Esophagus (tissue), 2 donors: ENCODE measurements around the gene BPIFB3. TPM values are rescaled to one million over a fixed set of nuclear protein-coding genes. Genes with fewer than 3 reads are reported as not detected.

Experiments used
- H3K27ac ChIP-seq, 2 donors: one replicate each; pipeline ENCODE4 v1.5.1; 2013; ENCODE audit warnings: low read depth in 2 of 2, mild to moderate bottlenecking in 2 of 2, inconsistent platforms in 1 of 2, low read length in 1 of 2, moderate library complexity in 1 of 2
- H3K27me3 ChIP-seq, 2 donors: one replicate each; pipeline ENCODE4 v1.6.1; 2013; ENCODE audit warnings: low read length in 2 of 2, control low read depth in 1 of 2, mild to moderate bottlenecking in 1 of 2; ENCODE audit not compliant: insufficient read depth in 2 of 2, control insufficient read depth in 1 of 2
- H3K36me3 ChIP-seq, 2 donors: one replicate each; pipeline ENCODE4 v1.6.1; 2013; ENCODE audit warnings: low read length in 1 of 2; ENCODE audit not compliant: control insufficient read depth in 2 of 2, insufficient read depth in 2 of 2
- H3K4me1 ChIP-seq, 2 donors: one replicate each; pipeline ENCODE4 v1.6.1; 2013; ENCODE audit warnings: low read length in 1 of 2; ENCODE audit not compliant: control insufficient read depth in 2 of 2, insufficient read depth in 2 of 2
- H3K4me3 ChIP-seq, 2 donors: one replicate each; pipeline ENCODE4 v1.5.1; 2013; ENCODE audit warnings: low read length in 2 of 2, mild to moderate bottlenecking in 2 of 2, low read depth in 1 of 2, moderate library complexity in 1 of 2
- H3K9me3 ChIP-seq, 2 donors: one replicate each; pipeline ENCODE4 v1.6.1; 2013; ENCODE audit warnings: mild to moderate bottlenecking in 2 of 2, low read depth in 1 of 2, low read length in 1 of 2, moderate library complexity in 1 of 2; ENCODE audit not compliant: control insufficient read depth in 2 of 2, insufficient read depth in 1 of 2
- WGBS, 2 donors: extraction: QIAGEN DNeasy Blood & Tissue Kit; methylation state at CpG; one replicate each; pipeline ENCODE4 v1.1.7; 2013; 5-methylcytosine and 5-hydroxymethylcytosine counted together
- polyA plus RNA-seq, 2 donors: library from polyadenylated mRNA; stranded (reverse); fragments of 200-250 nt; gene quantifications; one replicate each; pipeline ENCODE4 v1.2.3, GENCODE V29; 2013
- donor health status: healthy with polysubstance abuse.
- donor health status: Bipolar disorder and iron deficiency.

BPIFB3 gene
- polyA plus RNA-seq, 2 donors = not detected

GRCh38 chr20:33082546-33082945 is 28.8 kb downstream of the BPIFB3 start:
- no peaks in the 10 kb centered on the region for H3K36me3 ChIP-seq
- no peak overlapping the region for H3K27ac ChIP-seq
- H3K4me3 ChIP-seq = no peak overlapping the region
- peaks cover 0 to 2% of the 10 kb centered on the region in 2 donors for H3K27me3 ChIP-seq
- H3K4me1 ChIP-seq = peaks cover 0 to 3% of the 10 kb centered on the region in 2 donors
- H3K9me3 ChIP-seq = no peaks in the 10 kb centered on the region
- WGBS, 2 donors = 46 to 49% methylated on average over 6 of the region's 6 CpGs

GRCh38 chr20:33083544-33084340 is 30.0 kb downstream of the BPIFB3 start:
- peaks cover 0 to 3% of the 10 kb centered on the region in 2 donors for H3K4me1 ChIP-seq
- H3K9me3 ChIP-seq = no peaks in the 10 kb centered on the region
- H3K27ac ChIP-seq = no peak overlapping the region
- H3K36me3 ChIP-seq = no peaks in the 10 kb centered on the region
- peaks cover 0 to 2% of the 10 kb centered on the region in 2 donors for H3K27me3 ChIP-seq
- WGBS, 2 donors = 86 to 92% methylated on average over 20 of the region's 20 CpGs
- no peak overlapping the region for H3K4me3 ChIP-seq

GRCh38 chr20:33084722-33085121 is 31.0 kb downstream of the BPIFB3 start:
- Histone ChIP-seq H3K9me3 (no peaks in the 10 kb centered on the region), H3K4me3 (no peak overlapping the region), H3K36me3 (no peaks in the 10 kb centered on the region), H3K27ac (no peak overlapping the region), H3K4me1 (peaks cover 0 to 3% of the 10 kb centered on the region in 2 donors), H3K27me3 (peaks cover 0 to 2% of the 10 kb centered on the region in 2 donors)
- 87 to 91% methylated on average over 15 of the region's 15 CpGs for WGBS, 2 donors

DNA sequence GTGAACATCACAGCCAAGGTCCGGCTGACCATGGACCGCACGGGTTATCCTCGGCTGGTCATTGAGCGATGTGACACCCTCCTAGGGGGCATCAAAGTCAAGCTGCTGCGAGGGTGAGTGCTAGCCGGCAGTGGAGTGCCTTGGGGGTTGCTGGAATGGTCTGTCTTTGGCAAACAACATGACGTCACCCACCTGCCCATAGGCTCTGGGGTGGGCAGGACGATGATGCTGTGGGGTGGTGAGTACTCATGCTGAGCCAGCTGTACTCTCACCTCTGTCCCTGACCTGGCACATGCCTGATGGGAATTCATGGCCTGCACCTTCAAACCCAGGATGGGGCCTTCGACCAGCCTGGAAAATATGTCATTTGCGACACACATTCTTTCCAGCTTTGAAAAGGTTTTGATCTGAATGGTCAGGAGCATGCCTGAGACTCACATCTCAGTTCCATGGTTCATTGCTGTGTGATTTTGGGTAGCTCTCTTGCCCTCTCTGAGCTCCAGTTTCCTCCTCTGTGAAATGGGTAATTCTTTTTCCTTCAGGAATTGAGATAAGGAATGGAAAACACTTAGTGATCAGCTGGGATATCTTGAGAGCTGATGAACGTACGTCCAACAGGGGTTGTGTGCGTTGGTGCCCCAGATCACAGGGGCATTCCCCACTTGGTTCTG is 32.5 kb downstream of the BPIFB3 start:
- Histone ChIP-seq H3K27me3 (peaks cover 0 to 2% of the 10 kb centered on the region in 2 donors), H3K4me1 (peaks cover 0 to 3% of the 10 kb centered on the region in 2 donors), H3K4me3 (no peak overlapping the region), H3K27ac (no peak overlapping the region), H3K9me3 (no peaks in the 10 kb centered on the region), H3K36me3 (no peaks in the 10 kb centered on the region)
- WGBS, 2 donors = 80 to 81% methylated on average over 14 of the region's 14 CpGs

DNA sequence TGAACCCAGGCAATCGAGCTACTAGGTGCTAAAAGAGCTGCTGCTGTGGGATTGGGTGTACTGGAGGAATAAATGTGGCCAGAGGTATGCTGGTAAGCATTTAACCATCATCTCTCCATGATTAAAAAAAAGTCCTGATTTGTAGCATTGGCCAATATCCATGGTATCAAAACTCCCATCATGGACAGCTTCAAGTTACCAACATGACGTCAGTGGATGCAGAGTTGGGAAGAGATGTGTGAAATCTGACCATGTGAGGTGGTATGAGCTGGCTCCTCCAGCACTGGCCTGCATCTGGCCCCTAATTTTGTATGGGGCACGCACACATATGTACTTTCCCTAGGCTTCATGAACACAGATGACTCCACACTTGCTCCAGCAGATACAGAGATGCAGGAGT is 37.4 kb downstream of the BPIFB3 start:
- Histone ChIP-seq H3K9me3 (no peaks in the 10 kb centered on the region), H3K4me3 (no peak overlapping the region), H3K27ac (no peak overlapping the region), H3K4me1 (no peaks in the 10 kb centered on the region), H3K36me3 (no peaks in the 10 kb centered on the region), H3K27me3 (no peaks in the 10 kb centered on the region)
- 69 to 78% methylated on average over 3 of the region's 3 CpGs for WGBS, 2 donors

DNA sequence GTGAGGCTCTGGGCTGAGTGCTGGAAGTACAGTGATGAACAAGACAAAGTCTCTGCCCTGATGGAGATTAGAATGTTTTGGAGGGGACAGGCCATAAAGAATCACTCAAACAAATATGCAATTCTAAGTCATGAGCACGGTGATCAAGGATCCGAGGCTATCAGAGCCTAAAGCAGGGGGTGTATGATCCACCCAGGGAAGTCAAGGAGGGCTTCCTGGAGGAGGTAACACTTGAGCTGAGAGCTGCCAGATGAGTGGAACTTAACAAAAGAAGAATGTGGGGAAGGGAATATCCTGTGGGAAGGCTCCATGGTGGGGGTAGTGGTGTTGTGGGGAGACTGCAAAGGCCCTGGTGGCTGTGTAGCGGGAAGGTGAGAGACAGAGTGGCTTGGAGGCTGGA is 38.0 kb downstream of the BPIFB3 start:
- no peaks in the 10 kb centered on the region for H3K4me1 ChIP-seq
- H3K36me3 ChIP-seq = no peaks in the 10 kb centered on the region
- H3K27ac ChIP-seq = no peak overlapping the region
- 85 to 91% methylated on average over 3 of the region's 3 CpGs for WGBS, 2 donors
- no peaks in the 10 kb centered on the region for H3K27me3 ChIP-seq
- H3K9me3 ChIP-seq = no peaks in the 10 kb centered on the region
- H3K4me3 ChIP-seq = no peak overlapping the region

- H3K27me3 ChIP-seq = no peaks in the 10 kb centered on the region
- H3K4me1 ChIP-seq = no peaks in the 10 kb centered on the region
- H3K9me3 ChIP-seq = no peaks in the 10 kb centered on the region
- no peak overlapping the region for H3K27ac ChIP-seq
- no peak overlapping the region for H3K4me3 ChIP-seq
- no peaks in the 10 kb centered on the region for H3K36me3 ChIP-seq
- 77 to 80% methylated on average over 3 of the region's 3 CpGs for WGBS, 2 donors
These were observed 38.7 kb downstream of the BPIFB3 start for GRCh38 chr20:33092361-33092760.

DNA sequence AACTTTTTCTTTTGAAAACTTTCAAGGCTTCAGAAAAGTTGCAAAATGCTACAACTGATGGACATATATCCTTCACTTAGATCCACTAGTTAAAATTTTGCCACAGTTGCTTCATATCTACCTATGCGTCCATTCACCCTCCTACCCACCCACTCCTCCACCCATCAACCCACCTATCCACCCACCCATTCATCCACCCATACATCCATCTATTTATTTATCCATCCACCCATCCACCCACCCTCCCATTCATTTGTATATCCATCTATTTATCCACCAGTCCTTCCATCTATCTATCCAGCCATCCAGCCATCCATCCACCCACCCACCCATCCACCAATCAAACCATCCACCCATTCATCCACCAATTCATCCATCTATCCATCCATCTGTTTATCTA is 39.4 kb downstream of the BPIFB3 start:
- WGBS, 2 donors = 70 to 85% methylated on average over 1 of the region's 1 CpG
- Histone ChIP-seq H3K27me3 (no peaks in the 10 kb centered on the region), H3K4me1 (no peaks in the 10 kb centered on the region), H3K27ac (no peak overlapping the region), H3K4me3 (no peak overlapping the region), H3K36me3 (no peaks in the 10 kb centered on the region), H3K9me3 (no peaks in the 10 kb centered on the region)

DNA sequence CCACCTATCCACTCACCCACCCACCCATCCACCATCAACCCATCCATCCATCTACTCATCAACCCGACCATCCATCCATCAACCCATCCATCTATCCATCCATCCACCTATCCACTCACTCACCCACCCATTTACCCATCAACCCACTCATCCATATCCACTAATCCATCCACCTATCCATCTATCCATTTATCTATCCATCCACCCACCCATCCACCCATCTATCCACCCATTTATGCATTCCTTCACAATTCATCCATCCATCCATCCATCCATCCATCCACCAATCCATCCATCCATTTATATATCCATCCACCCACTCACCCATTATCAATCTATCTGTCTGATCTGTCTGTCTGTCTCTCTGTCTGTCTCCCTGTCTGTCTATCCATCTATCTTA is 39.9 kb downstream of the BPIFB3 start:
- no peaks in the 10 kb centered on the region for H3K4me1 ChIP-seq
- H3K9me3 ChIP-seq = no peaks in the 10 kb centered on the region
- WGBS, 2 donors = 29 to 42% methylated on average over 1 of the region's 1 CpG
- H3K27ac ChIP-seq = no peak overlapping the region
- H3K27me3 ChIP-seq = no peaks in the 10 kb centered on the region
- H3K4me3 ChIP-seq = no peak overlapping the region
- no peaks in the 10 kb centered on the region for H3K36me3 ChIP-seq

- Histone ChIP-seq H3K27ac (no peak overlapping the region), H3K9me3 (no peaks in the 10 kb centered on the region), H3K4me3 (no peak overlapping the region), H3K27me3 (no peaks in the 10 kb centered on the region), H3K36me3 (no peaks in the 10 kb centered on the region), H3K4me1 (no peaks in the 10 kb centered on the region)
- WGBS, 2 donors = 89 to 90% methylated on average over 5 of the region's 5 CpGs
These were observed 41.5 kb downstream of the BPIFB3 start for GRCh38 chr20:33095249-33095648.
